Activated CD8-positive, alpha-beta T cell treated with anti-CD3 and anti-CD28 coated beads for 36 hours (primary cell): ENCODE results near the gene KRTAP6-1. TPM values are rescaled to one million over a fixed set of nuclear protein-coding genes. Genes with fewer than 3 reads are reported as not detected.

ENCODE experiments used
- ATAC-seq: fragments of 200-7000 bp; cut with Tn5 transposase; one replicate; pipeline ENCODE4 v1.10.0; 2021; ENCODE audit warnings: mild to moderate bottlenecking, moderate library complexity
- CTCF ChIA-PET: fragments of 350-600 bp; sonication (Branson Sonifier 250); formaldehyde crosslinking; loops from one replicate; lab custom pipeline; 2021; ENCODE audit warnings: antibody characterized with exemption; lab: Charles Lee
- POLR2A ChIA-PET: fragments of 350-600 bp; sonication (Branson Sonifier 250); formaldehyde crosslinking; loops from one replicate; lab custom pipeline; 2021; ENCODE audit warnings: antibody characterized with exemption; lab: Charles Lee
- DNase-seq: peaks from one replicate; pipeline ENCODE4 v3.0.0-alpha.2; 2020
- H3K27ac Mint-ChIP-seq: one replicate; pipeline ENCODE4 v1.8.0; 2021; ENCODE audit warnings: mild to moderate bottlenecking, mixed read lengths
- H3K27me3 Mint-ChIP-seq: one replicate; pipeline ENCODE4 v1.8.0; 2021; ENCODE audit warnings: mixed read lengths
- H3K36me3 Mint-ChIP-seq: one replicate; pipeline ENCODE4 v1.8.0; 2021; ENCODE audit warnings: low read depth, mixed read lengths
- H3K4me1 Mint-ChIP-seq: one replicate; pipeline ENCODE4 v1.8.0; 2021; ENCODE audit warnings: low read depth, mixed read lengths
- H3K4me3 Mint-ChIP-seq: one replicate; pipeline ENCODE4 v1.8.0; 2021; ENCODE audit warnings: mild to moderate bottlenecking, moderate library complexity, mixed read lengths
- H3K9me3 Mint-ChIP-seq: one replicate; pipeline ENCODE4 v1.8.0; 2021; ENCODE audit warnings: mixed read lengths
- CTCF ChIP-seq: fragments of 200-600 bp; IDR thresholded peaks from one replicate; pipeline ENCODE4 v1.8.0; 2022; ENCODE audit warnings: antibody characterized with exemption, mild to moderate bottlenecking
- intact Hi-C: fragments of 100-400 bp; cut with micrococcal nuclease; formaldehyde crosslinking; loops from one replicate; pipeline ENCODE4 v1.10.0; 2022
- total RNA-seq, 2 experiments: library from RNA; stranded (reverse); gene quantifications; one replicate each; pipeline ENCODE4 v1.2.3, GENCODE V29; 2021

The KRTAP6-1 gene
- total RNA-seq, 2 experiments from 2014 or later: not detected

GRCh38 chr21:30605968-30606367 lies 7.8 kb downstream of the KRTAP6-1 start:
- H3K27me3 Mint-ChIP-seq: peaks cover 1% of the 10 kb centered on the region

GRCh38 chr21:30600787-30601186 lies 12.9 kb downstream of the KRTAP6-1 start, which contains the start of gene KRTAP22-1:
Gene KRTAP22-1 (plus strand): TSS chr21:30601087.
- no peak within 1 kb of the TSS for H3K27ac Mint-ChIP-seq
- DNase-seq: no peak
- H3K36me3 Mint-ChIP-seq: no peaks in the 10 kb centered on the region
- ChIA-PET CTCF (no interaction called here), POLR2A (interaction anchor here (0.5 kb wide), 1 partner anchor 9 kb away, joined by 3 read pairs; no protein-coding TSS in a partner anchor)
- TF ChIP-seq CTCF: no peak
- H3K4me3 Mint-ChIP-seq: no peak within 1 kb of the TSS
- H3K27me3 Mint-ChIP-seq: no peaks in the 10 kb centered on the region
- no peaks in the 10 kb centered on the region for H3K4me1 Mint-ChIP-seq
- H3K9me3 Mint-ChIP-seq: peaks cover 2% of the 10 kb centered on the region
- intact Hi-C loops: no loop called here
- ATAC-seq: no peak

More at GRCh38 chr21:30605968-30606367, 7.8 kb downstream of the KRTAP6-1 start:
- Mint-ChIP-seq H3K9me3 (peaks cover 2% of the 10 kb centered on the region), H3K4me1 (no peaks in the 10 kb centered on the region), H3K36me3 (no peaks in the 10 kb centered on the region), H3K4me3 (no peak overlapping the region), H3K27ac (no peak overlapping the region)
- DNase-seq: no peak
- CTCF ChIA-PET: interaction anchor here (0.8 kb wide), 1 partner anchor 15 kb away, joined by 3 read pairs; the partner anchor contains the start of gene KRTAP20-4
- intact Hi-C loops: no loop called here
- POLR2A ChIA-PET: no interaction called here
- ATAC-seq: no peak
- TF ChIP-seq CTCF: no peak

- no peaks in the 10 kb centered on the region for H3K36me3 Mint-ChIP-seq
- ChIA-PET CTCF (no interaction called here), POLR2A (no interaction called here)
- H3K9me3 Mint-ChIP-seq: peaks cover 2% of the 10 kb centered on the region
- ATAC-seq (no peak), DNase-seq (no peak)
- no peaks in the 10 kb centered on the region for H3K27me3 Mint-ChIP-seq
- H3K4me3 Mint-ChIP-seq: no peak within 1 kb of the TSS
- intact Hi-C loops: no loop called here
- no peak for TF ChIP-seq CTCF
- no peaks in the 10 kb centered on the region for H3K4me1 Mint-ChIP-seq
- no peak within 1 kb of the TSS for H3K27ac Mint-ChIP-seq
These were observed 14.9 kb downstream of the KRTAP6-1 start, which contains the start of gene KRTAP6-2 for GRCh38 chr21:30598802-30599201. Gene KRTAP6-2 (minus strand): TSS chr21:30598902. CDS start chr21:30598874, 28 bp downstream.

DNA sequence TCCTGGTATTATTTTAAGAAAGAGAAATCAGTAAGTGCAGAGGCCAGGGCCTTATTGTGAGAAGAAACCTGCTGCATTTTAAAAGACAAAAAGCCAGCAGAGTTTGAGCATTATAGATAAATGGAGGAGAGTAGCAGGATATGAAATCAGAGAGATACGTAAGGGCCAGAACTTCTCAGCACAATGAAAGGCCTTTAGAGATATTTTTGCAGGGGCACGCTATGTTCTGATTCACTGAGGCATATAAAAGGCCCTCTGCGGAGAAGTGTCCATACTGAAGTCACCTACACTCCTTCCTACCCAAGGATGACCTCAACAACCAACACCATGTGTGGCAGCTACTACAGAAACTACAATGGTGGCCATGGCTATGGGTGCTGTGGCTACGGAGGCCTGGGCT lies 21.6 kb downstream of the KRTAP6-1 start, which contains the start of gene KRTAP6-3:
Gene KRTAP6-3 (plus strand): TSS at position 301 of the 400 bp plus-strand sequence. CDS start 6 bp downstream, at position 307.
- ChIA-PET CTCF (no interaction called here), POLR2A (no interaction called here)
- no peaks in the 10 kb centered on the region for H3K9me3 Mint-ChIP-seq
- H3K4me1 Mint-ChIP-seq: no peaks in the 10 kb centered on the region
- intact Hi-C loops: no loop called here
- no peak within 1 kb of the TSS for H3K27ac Mint-ChIP-seq
- no peaks in the 10 kb centered on the region for H3K36me3 Mint-ChIP-seq
- no peak for ATAC-seq
- no peak for DNase-seq
- no peak within 1 kb of the TSS for H3K4me3 Mint-ChIP-seq
- no peak for TF ChIP-seq CTCF
- H3K27me3 Mint-ChIP-seq: no peaks in the 10 kb centered on the region

GRCh38 chr21:30590297-30590696 lies 23.4 kb downstream of the KRTAP6-1 start, which contains the start of gene KRTAP22-2:
Gene KRTAP22-2 (minus strand): TSS chr21:30590397.
- no peak for ATAC-seq
- Mint-ChIP-seq H3K36me3 (no peaks in the 10 kb centered on the region), H3K4me3 (no peak within 1 kb of the TSS), H3K27ac (no peak within 1 kb of the TSS), H3K27me3 (no peaks in the 10 kb centered on the region), H3K9me3 (no peaks in the 10 kb centered on the region), H3K4me1 (no peaks in the 10 kb centered on the region)
- intact Hi-C loops: no loop called here
- no peak for TF ChIP-seq CTCF
- no peak for DNase-seq
- ChIA-PET POLR2A (no interaction called here), CTCF (no interaction called here)
